Tibial nerve (tissue), 4 donors: ENCODE measurements around the gene RIOX2. TPM values are rescaled to one million over a fixed set of nuclear protein-coding genes. Genes with fewer than 3 reads are reported as not detected.

Source experiments
- DNase-seq, 2 donors: peaks; one replicate each; pipeline ENCODE4 v3.0.0-alpha.2; 2019; ENCODE audit warnings: low spot score in 2 of 2
- H3K27ac ChIP-seq, 4 donors: fragments of 200-600 bp; sonication (generic) in 3 of 4; one replicate each; pipeline ENCODE4 v1.5.1; 2017 to 2019; ENCODE audit warnings: mild to moderate bottlenecking in 1 of 4
- H3K27me3 ChIP-seq, 2 donors: fragments of 200-600 bp; sonication (generic) in 1 of 2; one replicate each; pipeline versions ENCODE4 v1.5.1 to v1.6.0; 2017 to 2019
- H3K36me3 ChIP-seq, 3 donors: fragments of 200-600 bp; sonication (generic); one replicate each; pipeline ENCODE4 v1.5.1; 2018 to 2019
- H3K4me1 ChIP-seq, 4 donors: fragments of 200-600 bp; sonication (generic) in 3 of 4; one replicate each; pipeline ENCODE4 v1.5.1; 2017 to 2019
- H3K4me3 ChIP-seq, 4 donors: fragments of 200-600 bp; sonication (generic) in 3 of 4; one replicate each; pipeline ENCODE4 v1.5.1; 2017 to 2019; ENCODE audit warnings: mild to moderate bottlenecking in 1 of 4, moderate library complexity in 1 of 4
- H3K9me3 ChIP-seq, 4 donors: fragments of 200-600 bp; sonication (generic) in 3 of 4; one replicate each; pipeline ENCODE4 v1.5.1; 2017 to 2019
- CTCF ChIP-seq, 5 experiments: fragments of 200-600 bp in 3 of 5; fragments of 450-650 bp in 2 of 5; sonication (generic) in 3 of 5; IDR thresholded peaks; one replicate each; pipeline ENCODE4 v1.5.1; 2016 to 2019; ENCODE audit warnings: antibody characterized with exemption in 5 of 5, mild to moderate bottlenecking in 3 of 5, moderate library complexity in 2 of 5
- EP300 ChIP-seq, 2 donors: sonication (generic); formaldehyde crosslinking; IDR thresholded peaks; one replicate each; pipeline ENCODE4 v1.6.1; 2017; ENCODE audit warnings: antibody characterized with exemption in 2 of 2, mild to moderate bottlenecking in 1 of 2
- POLR2A ChIP-seq, 2 donors: fragments of 450-650 bp; IDR thresholded peaks; one replicate each; pipeline ENCODE4 v1.6.1; 2017; ENCODE audit warnings: antibody characterized with exemption in 2 of 2, mild to moderate bottlenecking in 2 of 2, moderate library complexity in 2 of 2
- WGBS, 2 donors: methylation state at CpG; one replicate each; pipeline ENCODE4 v1.1.5; 2018; 5-methylcytosine and 5-hydroxymethylcytosine counted together
- total RNA-seq, 4 donors: library from RNA; depleted of rRNA; stranded (reverse); fragments of >200 nt; gene quantifications; one replicate each; pipeline ENCODE4 v1.1.0, GENCODE V29; 2016

The RIOX2 gene
- total RNA-seq, 4 donors from 2014 or later: 24.9 to 27.0 (median 26.8) TPM

DNA sequence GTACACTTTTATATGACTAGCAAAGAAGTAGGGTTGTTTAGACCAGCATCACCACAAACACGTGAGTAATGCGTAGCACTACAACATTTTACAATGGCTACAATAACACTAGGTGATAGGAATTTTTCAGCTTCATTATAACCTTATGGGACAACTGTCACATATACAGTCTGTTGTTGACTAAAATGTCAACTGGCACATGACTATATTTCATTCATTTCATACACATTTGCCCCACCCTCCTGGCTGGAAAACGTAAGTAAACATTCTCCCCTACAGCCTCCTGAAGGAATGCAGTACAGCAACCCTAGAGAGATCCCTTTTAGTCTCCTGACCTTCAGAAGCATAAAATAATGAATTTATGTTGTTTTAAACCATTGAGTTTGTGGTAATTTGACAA lies 16.2 kb downstream of the RIOX2 start:
- Histone ChIP-seq H3K9me3 (no peaks in the 10 kb centered on the region), H3K4me1 (peaks cover 0 to 28% (median 2%) of the 10 kb centered on the region in 4 donors), H3K27me3 (no peaks in the 10 kb centered on the region), H3K36me3 (peaks cover 0 to 71% (median 2%) of the 10 kb centered on the region in 3 donors), H3K27ac (no peak overlapping the region), H3K4me3 (no peak overlapping the region)
- no peak for DNase-seq
- 72 to 74% methylated on average over 3 of the region's 3 CpGs for WGBS, 2 donors
- TF ChIP-seq POLR2A (IDR thresholded peaks at IDR 0.05): no peak
- no peak for TF ChIP-seq CTCF (IDR thresholded peaks at IDR 0.05)
- no peak for TF ChIP-seq EP300 (IDR thresholded peaks at IDR 0.05)

- peaks cover 0 to 80% (median 2%) of the 10 kb centered on the region in 3 donors for H3K36me3 ChIP-seq
- TF ChIP-seq EP300 (IDR thresholded peaks at IDR 0.05): no peak
- no peak for TF ChIP-seq POLR2A (IDR thresholded peaks at IDR 0.05)
- TF ChIP-seq CTCF (IDR thresholded peaks at IDR 0.05): no peak
- DNase-seq: no peak
- no peaks in the 10 kb centered on the region for H3K9me3 ChIP-seq
- no peak overlapping the region for H3K4me3 ChIP-seq
- H3K27ac ChIP-seq: no peak overlapping the region
- WGBS, 2 donors: 82 to 90% methylated on average over 9 of the region's 9 CpGs
- H3K4me1 ChIP-seq: peaks cover 0 to 17% (median 0%) of the 10 kb centered on the region in 4 donors
- H3K27me3 ChIP-seq: no peaks in the 10 kb centered on the region
Measured at GRCh38 chr3:97954228-97954827, 17.9 kb downstream of the RIOX2 start.

GRCh38 chr3:97952872-97953271 lies 19.4 kb downstream of the RIOX2 start:
- H3K27me3 ChIP-seq: no peaks in the 10 kb centered on the region

DNA sequence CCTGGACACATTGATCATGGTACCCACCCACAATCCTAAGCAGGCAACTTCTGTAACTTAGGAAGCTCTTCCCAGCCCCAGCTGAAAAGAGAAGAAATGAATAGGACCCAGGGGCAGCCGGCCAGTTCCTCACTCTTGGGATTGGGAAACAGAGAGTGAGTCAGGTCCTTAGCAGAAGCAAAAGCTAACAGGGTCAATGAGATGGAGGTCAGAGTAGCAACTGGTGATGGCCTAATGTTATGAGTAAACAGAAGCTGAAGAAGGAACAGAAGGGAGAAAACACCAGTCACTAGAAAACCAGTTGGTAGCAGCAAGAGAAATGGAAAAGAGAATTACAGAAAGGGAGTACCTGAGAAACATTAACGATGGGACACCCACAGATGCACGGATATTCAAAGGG lies 20.0 kb downstream of the RIOX2 start:
- H3K4me3 ChIP-seq: no peak overlapping the region
- TF ChIP-seq POLR2A (IDR thresholded peaks at IDR 0.05) (no peak), CTCF (IDR thresholded peaks at IDR 0.05) (no peak), EP300 (IDR thresholded peaks at IDR 0.05) (peak in 1 of 2 donors; percentile 34)
- peaks cover 0 to 10% (median 0%) of the 10 kb centered on the region in 4 donors for H3K4me1 ChIP-seq
- 71 to 84% methylated on average over 3 of the region's 3 CpGs for WGBS, 2 donors
- no peak overlapping the region for H3K27ac ChIP-seq
- H3K9me3 ChIP-seq: no peaks in the 10 kb centered on the region
- peaks cover 0 to 82% (median 0%) of the 10 kb centered on the region in 3 donors for H3K36me3 ChIP-seq
- H3K27me3 ChIP-seq: no peaks in the 10 kb centered on the region
- peak; percentile 23 to 32 for DNase-seq

More at GRCh38 chr3:97952872-97953271, 19.4 kb downstream of the RIOX2 start:
- Histone ChIP-seq H3K4me1 (peaks cover 0 to 10% (median 0%) of the 10 kb centered on the region in 4 donors), H3K4me3 (no peak overlapping the region), H3K27ac (no peak overlapping the region), H3K36me3 (peaks cover 0 to 81% (median 2%) of the 10 kb centered on the region in 3 donors), H3K9me3 (no peaks in the 10 kb centered on the region)
- DNase-seq: no peak
- WGBS, 2 donors: 96 to 100% methylated on average over 1 of the region's 1 CpG
- TF ChIP-seq POLR2A (IDR thresholded peaks at IDR 0.05) (no peak), EP300 (IDR thresholded peaks at IDR 0.05) (no peak), CTCF (IDR thresholded peaks at IDR 0.05) (no peak)

GRCh38 chr3:97950360-97950759 lies 21.9 kb downstream of the RIOX2 start:
- Histone ChIP-seq H3K27ac (no peak overlapping the region), H3K36me3 (peaks cover 0 to 95% (median 0%) of the 10 kb centered on the region in 3 donors)
- no peak for TF ChIP-seq CTCF (IDR thresholded peaks at IDR 0.05)
- no peak for TF ChIP-seq POLR2A (IDR thresholded peaks at IDR 0.05)
- TF ChIP-seq EP300 (IDR thresholded peaks at IDR 0.05): no peak

More at GRCh38 chr3:97950360-97950759, 21.9 kb downstream of the RIOX2 start:
- H3K27me3 ChIP-seq: no peaks in the 10 kb centered on the region
- H3K9me3 ChIP-seq: no peaks in the 10 kb centered on the region
- WGBS, 2 donors: 88 to 89% methylated on average over 3 of the region's 3 CpGs
- peaks cover 0 to 10% (median 0%) of the 10 kb centered on the region in 4 donors for H3K4me1 ChIP-seq
- no peak for DNase-seq
- H3K4me3 ChIP-seq: no peak overlapping the region
